IMR-90 (cell line): ENCODE data around the gene NUP93. TPM values are rescaled to one million over a fixed set of nuclear protein-coding genes. Genes with fewer than 3 reads are reported as not detected.

ENCODE experiments used
- ATAC-seq: fragments of 200-7000 bp; cut with Tn5 transposase; 2 replicates; pipeline ENCODE4 v1.9.1; 2020; ENCODE audit warnings: low read depth, mild to moderate bottlenecking, moderate library complexity
- BruUV-seq: library from RNA; stranded (reverse); fragments of 400-500 nt; replicated peaks from 2 replicates; lab custom pipeline; 2021; lab: Mats Ljungman, UMichigan
- CTCF ChIA-PET: fragments of 300-600 bp; formaldehyde crosslinking; extraction: SDS; loops from one replicate; lab custom pipeline; 2021; ENCODE audit warnings: antibody characterized with exemption; lab: Yijun Ruan, JAX
- POLR2A ChIA-PET: fragments of 300-600 bp; sonication (Branson Sonifier 250); formaldehyde crosslinking; loops from one replicate; lab custom pipeline; 2022; ENCODE audit warnings: antibody characterized with exemption; ENCODE audit not compliant: unreplicated experiment; lab: Charles Lee
- DNase-seq: peaks from one replicate; pipeline ENCODE4 v3.0.0; 2013
- H2AFZ ChIP-seq: replicated peaks from 2 replicates; pipeline ENCODE3; 2013; ENCODE audit warnings: low read length, mild to moderate bottlenecking; ENCODE audit not compliant: poor library complexity
- H2AK5ac ChIP-seq: 2 replicates; pipeline ENCODE4 v1.6.1; 2013; ENCODE audit warnings: low read depth, low read length, inconsistent platforms
- H2AK9ac ChIP-seq: replicated peaks from 2 replicates; pipeline ENCODE3; 2013; ENCODE audit warnings: mild to moderate bottlenecking, low read depth, low read length, moderate library complexity; ENCODE audit not compliant: poor library complexity
- H2BK120ac ChIP-seq: 2 replicates; pipeline ENCODE4 v1.6.1; 2013; ENCODE audit warnings: low read depth, low read length, inconsistent platforms
- H2BK15ac ChIP-seq: 3 replicates; pipeline ENCODE4 v1.6.1; 2013; ENCODE audit warnings: low read depth, low read length, inconsistent platforms
- H2BK20ac ChIP-seq: 2 replicates; pipeline ENCODE4 v1.6.1; 2013; ENCODE audit warnings: low read depth, mild to moderate bottlenecking, inconsistent platforms, low read length, moderate library complexity
- H2BK5ac ChIP-seq: 2 replicates; pipeline ENCODE4 v1.6.1; 2013; ENCODE audit warnings: mild to moderate bottlenecking, low read depth, low read length, inconsistent platforms; ENCODE audit not compliant: poor library complexity, severe bottlenecking
- H3K14ac ChIP-seq: replicated peaks from 2 replicates; pipeline ENCODE4 v1.6.1; 2013; ENCODE audit warnings: low read depth, low read length, inconsistent platforms
- H3K18ac ChIP-seq: 2 replicates; pipeline ENCODE4 v1.6.1; 2013; ENCODE audit warnings: low read depth, low read length, control low read depth
- H3K23ac ChIP-seq: 2 replicates; pipeline ENCODE4 v1.6.1; 2013; ENCODE audit warnings: low read depth, low read length, inconsistent platforms
- H3K27ac ChIP-seq: 2 replicates; pipeline ENCODE4 v1.5.1; 2013; ENCODE audit warnings: mild to moderate bottlenecking, control low read depth, low read length; ENCODE audit not compliant: insufficient read depth
- H3K27me3 ChIP-seq: 2 replicates; pipeline ENCODE4 v1.6.1; 2013; ENCODE audit warnings: low read length; ENCODE audit not compliant: control insufficient read depth, insufficient read depth
- H3K36me3 ChIP-seq: 2 replicates; pipeline ENCODE4 v1.6.1; 2013; ENCODE audit warnings: low read length, mixed read lengths; ENCODE audit not compliant: control insufficient read depth, insufficient read depth
- H3K4ac ChIP-seq: 2 replicates; pipeline ENCODE4 v1.6.1; 2013; ENCODE audit warnings: low read depth, low read length, inconsistent platforms
- H3K4me1 ChIP-seq: 2 replicates; pipeline ENCODE4 v1.6.1; 2013; ENCODE audit warnings: low read length, mixed read lengths; ENCODE audit not compliant: control insufficient read depth, insufficient read depth
- H3K4me2 ChIP-seq: 2 replicates; pipeline ENCODE4 v1.6.1; 2013; ENCODE audit warnings: low read depth, mild to moderate bottlenecking, control low read depth, low read length, moderate library complexity
- H3K4me3 ChIP-seq: 2 replicates; pipeline ENCODE4 v1.5.1; 2013; ENCODE audit warnings: low read depth, mild to moderate bottlenecking, control low read depth, low read length, moderate library complexity; ENCODE audit not compliant: insufficient read depth
- H3K56ac ChIP-seq: 2 replicates; pipeline ENCODE4 v1.6.1; 2013; ENCODE audit warnings: low read length, inconsistent platforms; ENCODE audit not compliant: insufficient read depth; ENCODE audit errors: extremely low read depth
- H3K79me1 ChIP-seq, 2 experiments: 2 replicates each; pipeline ENCODE4 v1.6.1; 2013; ENCODE audit warnings: low read length in 2 of 2, inconsistent platforms in 1 of 2, low read depth in 1 of 2
- H3K9ac ChIP-seq: 2 replicates; pipeline ENCODE4 v1.6.1; 2013; ENCODE audit warnings: low read depth, low read length, control low read depth
- H3K9me1 ChIP-seq: 2 replicates; pipeline ENCODE4 v1.6.1; 2013; ENCODE audit warnings: low read length, inconsistent platforms; ENCODE audit not compliant: insufficient read depth
- H3K9me3 ChIP-seq: 2 replicates; pipeline ENCODE4 v1.6.1; 2013; ENCODE audit warnings: low read length; ENCODE audit not compliant: control insufficient read depth, insufficient read depth
- H4K20me1 ChIP-seq: 2 replicates; pipeline ENCODE4 v1.6.1; 2013; ENCODE audit warnings: low read length, inconsistent platforms; ENCODE audit not compliant: insufficient read depth
- H4K5ac ChIP-seq: 2 replicates; pipeline ENCODE4 v1.6.1; 2013; ENCODE audit warnings: mild to moderate bottlenecking, low read depth, low read length, control low read depth
- H4K8ac ChIP-seq, 2 experiments: 2 replicates each; pipeline ENCODE4 v1.6.1; 2013; ENCODE audit warnings: low read depth in 2 of 2, low read length in 2 of 2, control low read depth in 1 of 2, inconsistent platforms in 1 of 2
- H4K91ac ChIP-seq: 2 replicates; pipeline ENCODE4 v1.6.1; 2013; ENCODE audit warnings: low read depth, low read length, inconsistent platforms; ENCODE audit not compliant: insufficient read depth
- CEBPB ChIP-seq: IDR thresholded peaks from 2 replicates; pipeline ENCODE4 v1.6.1; 2012; ENCODE audit warnings: low read depth, low read length, improper control_type of control experiment
- FOS ChIP-seq: fragments of 150-350 bp; IDR thresholded peaks from 2 replicates; pipeline ENCODE4 v1.6.1; 2016; ENCODE audit warnings: low read depth, low read length
- MAFK ChIP-seq: IDR thresholded peaks from 2 replicates; pipeline ENCODE4 v1.6.1; 2012; ENCODE audit warnings: low read depth, low read length, improper control_type of control experiment
- MXI1 ChIP-seq: IDR thresholded peaks from 2 replicates; pipeline ENCODE4 v1.6.1; 2012; ENCODE audit warnings: low read depth, mild to moderate bottlenecking, low read length, moderate library complexity, borderline replicate concordance
- NFE2L2 ChIP-seq: fragments of 150-350 bp; IDR thresholded peaks from 2 replicates; pipeline ENCODE4 v1.6.1; 2016; ENCODE audit warnings: low read depth, mild to moderate bottlenecking, low read length
- POLR2A ChIP-seq: IDR thresholded peaks from 2 replicates; pipeline ENCODE4 v1.6.1; 2012; ENCODE audit warnings: mild to moderate bottlenecking, low read depth, low read length
- RFX5 ChIP-seq: IDR thresholded peaks from 2 replicates; pipeline ENCODE4 v1.8.0; 2012; ENCODE audit warnings: low read depth, mild to moderate bottlenecking, low read length, moderate library complexity
- SMC3 ChIP-seq: fragments of 150-350 bp; IDR thresholded peaks from 2 replicates; pipeline ENCODE4 v1.6.1; 2016; ENCODE audit warnings: low read depth, mild to moderate bottlenecking, antibody characterized with exemption, low read length, moderate library complexity
- WGBS, 2 experiments: methylation state at CpG; one replicate each; pipeline versions ENCODE4 v1.1.5 to v1.1.7; 2013; ENCODE audit warnings: missing lambda C conversion rate in 2 of 2; ENCODE audit not compliant: insufficient read length in 1 of 2; ENCODE audit errors: extremely low coverage in 2 of 2; 5-methylcytosine and 5-hydroxymethylcytosine counted together
- dilution Hi-C: fragments of 300-500 bp; cut with HindIII; formaldehyde crosslinking; loops from one replicate; pipeline ENCODE4 v1.14.3; 2018; ENCODE audit warnings: low sequenced_read_pairs; ENCODE audit not compliant: unreplicated experiment
- in situ Hi-C: fragments of 300-500 bp; cut with MboI; formaldehyde crosslinking; loops from 3 replicates; pipeline ENCODE4 v1.14.3; 2019; ENCODE audit warnings: low sequenced_read_pairs, inconsistent platforms, mixed read lengths
- intact Hi-C: fragments of 100-400 bp; cut with micrococcal nuclease; formaldehyde crosslinking; loops from 2 replicates; pipeline ENCODE4 v1.10.0; 2022
- polyA plus RNA-seq, 3 experiments: library from polyadenylated mRNA; depleted of rRNA; stranded (reverse); fragments of >200 nt; gene quantifications; 2 replicates each; pipeline ENCODE4 v1.2.3, GENCODE V29; 2012; ENCODE audit warnings: low replicate concordance in 1 of 3
- total RNA-seq: library from RNA; depleted of rRNA; stranded (reverse); fragments of >200 nt; gene quantifications from 2 replicates; pipeline ENCODE4 v1.2.3, GENCODE V29; 2012
- TF ChIP-seq, protein P1 (sequence below): fragments of 150-350 bp; IDR thresholded peaks from 2 replicates; pipeline ENCODE4 v1.6.1; 2016; ENCODE audit warnings: low read depth, mild to moderate bottlenecking, low read length, moderate library complexity, borderline replicate concordance
- TF ChIP-seq, protein P2 (sequence below): conservative IDR thresholded peaks from 2 replicates; pipeline ENCODE4 v1.5.1; 2012; ENCODE audit warnings: mild to moderate bottlenecking, low read depth, low read length, improper control_type of control experiment

Gene NUP93
- total and polyA plus RNA-seq, 2 of the 4 experiments (the other 2 are of a cell fraction) = 54.6 to 72.6 TPM

DNA sequence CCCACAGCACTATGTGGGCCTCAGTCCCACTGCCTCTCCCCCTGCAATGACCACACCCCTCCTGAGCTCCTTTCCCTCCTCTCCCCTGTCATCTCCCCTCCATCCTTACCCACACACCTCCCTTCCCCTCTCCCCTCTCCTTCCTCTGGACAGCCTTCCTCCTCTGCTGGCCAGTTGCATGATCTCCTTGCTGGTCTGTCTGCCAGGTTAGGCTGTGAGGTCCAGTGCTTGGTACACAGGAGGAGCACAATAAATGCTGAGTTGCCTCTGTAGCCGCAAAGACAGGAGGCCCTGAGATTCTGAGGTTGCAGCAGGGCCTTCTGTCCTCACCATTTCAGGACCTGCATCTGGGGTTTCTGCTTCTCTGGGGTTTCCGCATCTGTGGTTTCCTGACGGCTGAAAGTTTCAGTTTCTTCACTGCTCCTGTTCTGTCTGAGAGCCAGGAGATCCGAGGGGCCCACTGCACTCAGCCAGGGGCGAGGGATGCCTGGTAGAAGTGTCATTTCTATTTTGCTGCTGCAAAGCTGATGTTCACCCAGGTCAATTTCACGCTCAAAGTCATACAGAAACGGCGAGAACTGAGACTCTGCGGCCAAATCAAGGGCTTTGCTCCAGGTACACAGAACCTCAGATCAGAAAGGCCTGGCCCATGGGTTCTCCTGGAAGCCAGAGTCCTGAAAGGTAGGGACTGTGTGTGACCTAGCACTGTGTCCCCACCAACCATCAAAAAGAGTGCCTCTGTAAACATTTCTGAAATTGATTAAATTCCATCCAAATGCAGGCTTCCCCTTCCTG lies 130.5 kb downstream of the NUP93 start (continued):
- TF ChIP-seq, protein P1, sequence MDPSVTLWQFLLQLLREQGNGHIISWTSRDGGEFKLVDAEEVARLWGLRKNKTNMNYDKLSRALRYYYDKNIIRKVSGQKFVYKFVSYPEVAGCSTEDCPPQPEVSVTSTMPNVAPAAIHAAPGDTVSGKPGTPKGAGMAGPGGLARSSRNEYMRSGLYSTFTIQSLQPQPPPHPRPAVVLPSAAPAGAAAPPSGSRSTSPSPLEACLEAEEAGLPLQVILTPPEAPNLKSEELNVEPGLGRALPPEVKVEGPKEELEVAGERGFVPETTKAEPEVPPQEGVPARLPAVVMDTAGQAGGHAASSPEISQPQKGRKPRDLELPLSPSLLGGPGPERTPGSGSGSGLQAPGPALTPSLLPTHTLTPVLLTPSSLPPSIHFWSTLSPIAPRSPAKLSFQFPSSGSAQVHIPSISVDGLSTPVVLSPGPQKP = no peak

DNA sequence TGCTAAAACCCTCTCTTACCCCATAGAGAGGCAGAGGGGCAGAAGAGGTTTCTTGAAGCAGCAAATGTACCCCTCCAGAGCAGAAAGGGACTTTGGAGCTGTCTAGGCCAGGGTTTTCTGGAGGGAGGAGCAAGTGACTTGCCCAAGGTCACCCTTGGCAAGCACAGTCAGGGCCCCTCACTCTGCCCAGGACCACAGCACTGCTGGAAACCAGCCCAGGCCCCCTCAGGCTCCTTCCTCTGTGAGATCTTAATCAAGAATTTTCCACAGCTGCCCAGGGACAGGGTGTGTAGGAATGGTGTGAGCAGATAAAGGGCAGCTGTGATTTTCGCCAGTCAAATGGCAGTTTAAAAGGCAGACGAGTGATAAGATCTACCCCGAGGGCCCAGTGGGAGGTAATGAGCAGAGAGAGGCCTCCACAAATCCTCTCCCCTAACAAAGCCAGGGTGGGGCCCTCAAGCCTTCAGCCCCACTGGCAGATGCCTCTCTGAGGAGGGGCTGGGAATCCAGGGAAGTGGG lies 131.2 kb downstream of the NUP93 start:
- no peak overlapping the region for H2BK20ac ChIP-seq
- no peak overlapping the region for H4K91ac ChIP-seq
- no peak for DNase-seq
- ChIA-PET POLR2A (no interaction called here), CTCF (interaction anchor here (0.9 kb wide), 1 partner anchor 9 kb away, joined by 4 read pairs; no protein-coding TSS in a partner anchor)
- intact Hi-C loops = no loop called here
- peak; percentile 61 for ATAC-seq
- H4K5ac ChIP-seq = no peak overlapping the region; the same call in 1 of the 2 replicates
- no peak overlapping the region for H4K8ac ChIP-seq
- H3K18ac ChIP-seq = no peak overlapping the region
- no peaks in the 10 kb centered on the region for H4K20me1 ChIP-seq
- WGBS, 2 experiments = no CpG with 5 or more reads among the region's 3 CpGs
- H3K4me3 ChIP-seq = no peak overlapping the region
- H3K27ac ChIP-seq = no peak overlapping the region
- no peaks in the 10 kb centered on the region for H3K36me3 ChIP-seq
- no peak overlapping the region for H3K56ac ChIP-seq
- H2BK120ac ChIP-seq = no peak overlapping the region
- H3K23ac ChIP-seq = no peak overlapping the region
- H3K14ac ChIP-seq = no peak overlapping the region
- in situ Hi-C loops = loop anchor here (10.0 kb wide), 1 partner anchor 184 kb away; no protein-coding TSS in a partner anchor
- no peaks in the 10 kb centered on the region for H3K27me3 ChIP-seq
- no peak overlapping the region for H2AK5ac ChIP-seq
- H2BK15ac ChIP-seq = no peak overlapping the region
- no peak overlapping the region for H2AK9ac ChIP-seq
- no peak overlapping the region for H3K4me2 ChIP-seq
- no peaks in the 10 kb centered on the region for H3K9me3 ChIP-seq
- no peak overlapping the region for H3K9ac ChIP-seq
- H3K4me1 ChIP-seq = no peaks in the 10 kb centered on the region; the same call in 1 of the 2 replicates
- H3K79me1 ChIP-seq = no peaks in the 10 kb centered on the region
- BruUV-seq = no TSS peak
- no peak overlapping the region for H2AFZ ChIP-seq
- H2BK5ac ChIP-seq = no peak overlapping the region
- no peak overlapping the region for H3K4ac ChIP-seq
- H3K9me1 ChIP-seq = peaks cover 5% of the 10 kb centered on the region; the same call in 1 of the 2 replicates
- dilution Hi-C loops = no loop called here
- no peak for TF ChIP-seq FOS
- TF ChIP-seq, protein P1 = no peak
- TF ChIP-seq SMC3 = no peak
- TF ChIP-seq NFE2L2 = no peak
- no peak for TF ChIP-seq MAFK
- TF ChIP-seq MXI1 = no peak
- TF ChIP-seq RFX5 = no peak
- TF ChIP-seq, protein P2, sequence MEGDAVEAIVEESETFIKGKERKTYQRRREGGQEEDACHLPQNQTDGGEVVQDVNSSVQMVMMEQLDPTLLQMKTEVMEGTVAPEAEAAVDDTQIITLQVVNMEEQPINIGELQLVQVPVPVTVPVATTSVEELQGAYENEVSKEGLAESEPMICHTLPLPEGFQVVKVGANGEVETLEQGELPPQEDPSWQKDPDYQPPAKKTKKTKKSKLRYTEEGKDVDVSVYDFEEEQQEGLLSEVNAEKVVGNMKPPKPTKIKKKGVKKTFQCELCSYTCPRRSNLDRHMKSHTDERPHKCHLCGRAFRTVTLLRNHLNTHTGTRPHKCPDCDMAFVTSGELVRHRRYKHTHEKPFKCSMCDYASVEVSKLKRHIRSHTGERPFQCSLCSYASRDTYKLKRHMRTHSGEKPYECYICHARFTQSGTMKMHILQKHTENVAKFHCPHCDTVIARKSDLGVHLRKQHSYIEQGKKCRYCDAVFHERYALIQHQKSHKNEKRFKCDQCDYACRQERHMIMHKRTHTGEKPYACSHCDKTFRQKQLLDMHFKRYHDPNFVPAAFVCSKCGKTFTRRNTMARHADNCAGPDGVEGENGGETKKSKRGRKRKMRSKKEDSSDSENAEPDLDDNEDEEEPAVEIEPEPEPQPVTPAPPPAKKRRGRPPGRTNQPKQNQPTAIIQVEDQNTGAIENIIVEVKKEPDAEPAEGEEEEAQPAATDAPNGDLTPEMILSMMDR = no peak
- TF ChIP-seq CEBPB = no peak
- TF ChIP-seq POLR2A = no peak
